SK-MEL-5 (cell line): Measurements from ENCODE around the gene USP2. TPM values are rescaled to one million over a fixed set of nuclear protein-coding genes. Genes with fewer than 3 reads are reported as not detected.
A peak's percentile ranks its signal among the peaks of the same experiment; 100 is the strongest.

Experiments used
- DNase-seq: peaks from one replicate; pipeline ENCODE4 v3.0.0-alpha.2; 2016; ENCODE audit warnings: low read depth, low spot score
- in situ Hi-C: cut with HindIII; loops from 2 replicates; pipeline ENCODE4 v1.10.0; 2016; ENCODE audit warnings: low sequenced_read_pairs, high pct_unique_total_duplicates, low pct_unique_long_range_greater_than_20kb
- polyA plus RNA-seq, 2 experiments: library from polyadenylated mRNA; depleted of rRNA; stranded (reverse); fragments of >200 nt; gene quantifications; 2 replicates each; pipeline ENCODE4 v1.2.3, GENCODE V29; 2015
- total RNA-seq: library from RNA; depleted of rRNA; stranded (reverse); fragments of >200 nt; shearing (Covaris generic); gene quantifications from 2 replicates; pipeline ENCODE4 v1.2.3, GENCODE V29; 2014; rRNA removed

The USP2 gene
- total RNA-seq, result 0.37 and 0.40 TPM in 2 replicates
- polyA plus RNA-seq (2015; cell fraction: cytosol; rRNA removed), result 1.6 and 3.5 TPM in 2 replicates
- 1.5 and 6.0 TPM in 2 replicates for polyA plus RNA-seq (2015; cell fraction: nucleus; rRNA removed)

GRCh38 chr11:119381181-119381988 is at the start of gene USP2:
TSS of gene USP2 (minus strand) at chr11:119381690. CDS start at chr11:119373480, 8,210 bp downstream.
- peak; percentile 93 for DNase-seq
- in situ Hi-C loops, result no loop called here

GRCh38 chr11:119427279-119427678 is 45.8 kb upstream of the USP2 start:
- no peak for DNase-seq
- in situ Hi-C loops, result no loop called here

- in situ Hi-C loops, result no loop called here
- DNase-seq, result no peak
Measured at GRCh38 chr11:119426142-119426541, 44.7 kb upstream of the USP2 start.

- in situ Hi-C loops, result no loop called here
- no peak for DNase-seq
Measured at GRCh38 chr11:119424775-119425174, 43.3 kb upstream of the USP2 start.

GRCh38 chr11:119424276-119424675 is 42.8 kb upstream of the USP2 start:
- no peak for DNase-seq
- in situ Hi-C loops, result no loop called here

GRCh38 chr11:119423509-119424254 is 42.2 kb upstream of the USP2 start:
- DNase-seq, result no peak
- in situ Hi-C loops, result no loop called here

- no peak for DNase-seq
- in situ Hi-C loops, result no loop called here
Measured at GRCh38 chr11:119422809-119423508, 41.5 kb upstream of the USP2 start, which contains the start of gene THY1. TSS of gene THY1 (minus strand) at chr11:119423172. CDS start at chr11:119420905, 2,267 bp downstream.

GRCh38 chr11:119421941-119422808 is 40.7 kb upstream of the USP2 start:
- no peak for DNase-seq
- in situ Hi-C loops, result no loop called here

- DNase-seq, result no peak
- in situ Hi-C loops, result no loop called here
Measured at GRCh38 chr11:119421351-119421750, 39.9 kb upstream of the USP2 start.

GRCh38 chr11:119420631-119421030 is 39.1 kb upstream of the USP2 start:
- DNase-seq, result no peak
- in situ Hi-C loops, result no loop called here

GRCh38 chr11:119419834-119420492 is 38.5 kb upstream of the USP2 start:
- in situ Hi-C loops, result no loop called here
- no peak for DNase-seq

GRCh38 chr11:119419246-119419645 is 37.8 kb upstream of the USP2 start:
- in situ Hi-C loops, result no loop called here
- DNase-seq, result no peak

- in situ Hi-C loops, result no loop called here
- DNase-seq, result no peak
Measured at GRCh38 chr11:119418759-119419158, 37.3 kb upstream of the USP2 start.

- DNase-seq, result no peak
Measured at GRCh38 chr11:119417726-119418540, 36.4 kb upstream of the USP2 start.

GRCh38 chr11:119416606-119417580 is 35.4 kb upstream of the USP2 start:
- no peak for DNase-seq
- in situ Hi-C loops, result no loop called here

More at GRCh38 chr11:119417726-119418540, 36.4 kb upstream of the USP2 start:
- in situ Hi-C loops, result no loop called here
